Spleen (tissue), 7 donors: Measurements from ENCODE around the gene PKNOX1.

Experiments used
- CTCF ChIP-seq, 11 experiments: fragments of 200-600 bp in 7 of 11; fragments of 450-650 bp in 4 of 11; sonication (generic) in 4 of 11; IDR thresholded peaks in 8 of 11; conservative IDR thresholded peaks in 3 of 11; 1 replicate in 7 of 11; 2 replicates in 4 of 11; pipeline versions ENCODE4 v1.4.0 to v1.8.0; 2016 to 2021; ENCODE audit warnings: antibody characterized with exemption in 11 of 11, inconsistent platforms in 4 of 11, mild to moderate bottlenecking in 1 of 11
- POLR2A ChIP-seq, 3 donors: fragments of 450-650 bp; IDR thresholded peaks; one replicate each; pipeline ENCODE4 v1.5.1; 2017; ENCODE audit warnings: antibody characterized with exemption in 3 of 3, mild to moderate bottlenecking in 1 of 3
- POLR2AphosphoS5 ChIP-seq, 3 donors: sonication (generic); formaldehyde crosslinking; IDR thresholded peaks; one replicate each; pipeline ENCODE4 v1.5.1; 2017; ENCODE audit warnings: antibody characterized with exemption in 3 of 3
- donor health status: DM: no; HTN: no; CAD: no; lungs with moderate emphysema.
- donor health status: DM: no; HTN: no; CAD: no.
- donor health status: DM: no; HTN: no; CAD: no.

DNA sequence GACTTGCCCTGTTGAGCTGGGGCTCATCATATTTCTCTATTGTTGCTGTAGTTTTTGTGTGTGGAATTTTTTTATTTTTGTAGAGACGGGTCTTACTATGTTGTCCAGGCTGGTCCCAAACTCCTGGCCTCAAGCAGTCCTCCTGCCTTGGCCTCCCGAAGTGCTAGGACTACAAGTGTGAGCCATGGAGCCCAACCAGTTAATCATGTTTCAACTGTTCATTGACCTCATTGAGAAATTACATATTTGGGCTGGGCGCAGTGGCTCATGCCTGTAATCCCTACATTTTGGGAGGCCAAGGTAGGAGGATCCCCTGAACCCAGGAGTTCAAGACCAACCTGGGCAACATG lies 9.2 kb upstream of the PKNOX1 start:
- TF ChIP-seq CTCF (IDR thresholded peaks at IDR 0.05 in 8 of 11, conservative IDR thresholded peaks at IDR 0.05 in 3 of 11) (no peak), POLR2A (IDR thresholded peaks at IDR 0.05) (no peak), POLR2AphosphoS5 (IDR thresholded peaks at IDR 0.05) (no peak)
